HG02885 (cell line): ENCODE data around the gene PUM2.

Experiments
- ATAC-seq: cut with Tn5 transposase; IDR thresholded peaks from one replicate; pipeline ENCODE4 v1.9.1; 2021; ENCODE audit warnings: mild to moderate bottlenecking; ENCODE audit not compliant: unreplicated experiment, poor library complexity

The PUM2 gene

GRCh38 chr2:20207051-20207450 is 143.6 kb downstream of the PUM2 start:
- peak; percentile 72 for ATAC-seq

GRCh38 chr2:20205915-20206524 is 144.6 kb downstream of the PUM2 start:
- no peak for ATAC-seq

- no peak for ATAC-seq
Observed at GRCh38 chr2:20205069-20205468, 145.6 kb downstream of the PUM2 start.

GRCh38 chr2:20203521-20204225 is 147.0 kb downstream of the PUM2 start:
- no peak for ATAC-seq

- ATAC-seq = no peak
Observed at GRCh38 chr2:20203072-20203471, 147.6 kb downstream of the PUM2 start.

GRCh38 chr2:20201671-20202070 is 149.0 kb downstream of the PUM2 start:
- no peak for ATAC-seq

- no peak for ATAC-seq
Observed at GRCh38 chr2:20200697-20201555, 149.7 kb downstream of the PUM2 start.

- no peak for ATAC-seq
Observed at GRCh38 chr2:20199633-20200270, 150.9 kb downstream of the PUM2 start.

GRCh38 chr2:20198796-20199632 is 151.6 kb downstream of the PUM2 start:
- ATAC-seq = no peak
